Esophagus squamous epithelium (tissue), 5 donors: ENCODE measurements around the gene STOX1. TPM values are rescaled to one million over a fixed set of nuclear protein-coding genes. Genes with fewer than 3 reads are reported as not detected.
"Not testable (repeated sequence)": the region's sequence is repeated elsewhere in the genome, so short reads cannot be mapped to it uniquely, and the experiment has no call there.

Source experiments
- DNase-seq: peaks from one replicate; lab custom pipeline; 2025; lab: John Stamatoyannopoulos, UW
- H3K27ac ChIP-seq, 4 donors: fragments of 200-600 bp; sonication (generic); one replicate each; pipeline ENCODE4 v1.5.1; 2016 to 2019; ENCODE audit warnings: mild to moderate bottlenecking in 1 of 4
- H3K27me3 ChIP-seq, 4 donors: fragments of 200-600 bp; sonication (generic); 1 replicate in 3 of 4; 2 replicates in 1 of 4; pipeline versions ENCODE4 v1.5.1 to v1.6.0; 2017 to 2021; ENCODE audit warnings: antibody characterized with exemption in 1 of 4
- H3K36me3 ChIP-seq, 3 donors: fragments of 200-600 bp; sonication (generic); one replicate each; pipeline ENCODE4 v1.5.1; 2016 to 2019
- H3K4me1 ChIP-seq, 3 donors: fragments of 200-600 bp; sonication (generic); one replicate each; pipeline ENCODE4 v1.5.1; 2017 to 2019
- H3K4me3 ChIP-seq, 4 donors: fragments of 200-600 bp; sonication (generic); 1 replicate in 3 of 4; 2 replicates in 1 of 4; pipeline ENCODE4 v1.5.1; 2016 to 2019; ENCODE audit warnings: mild to moderate bottlenecking in 2 of 4, moderate library complexity in 1 of 4
- H3K9me3 ChIP-seq, 3 donors: fragments of 200-600 bp; sonication (generic); one replicate each; pipeline ENCODE4 v1.5.1; 2016 to 2019
- POLR2A ChIP-seq, 4 donors: fragments of 450-650 bp; IDR thresholded peaks; one replicate each; pipeline ENCODE4 v1.6.1; 2017; ENCODE audit warnings: antibody characterized with exemption in 4 of 4, mild to moderate bottlenecking in 4 of 4, moderate library complexity in 3 of 4
- WGBS, 2 donors: methylation state at CpG; one replicate each; pipeline ENCODE4 v1.1.5; 2018; 5-methylcytosine and 5-hydroxymethylcytosine counted together
- intact Hi-C: fragments of 100-400 bp; cut with DNase I; formaldehyde crosslinking; loops from one replicate; pipeline ENCODE4 v1.15.0; 2022
- total RNA-seq, 4 donors: library from RNA; depleted of rRNA; stranded (reverse); fragments of >200 nt; gene quantifications; one replicate each; pipeline ENCODE4 v1.1.0, GENCODE V29; 2016
- TF ChIP-seq, protein P1 (sequence below), 6 experiments: fragments of 450-650 bp in 4 of 6; fragments of 200-600 bp in 2 of 6; sonication (generic) in 2 of 6; IDR thresholded peaks; one replicate each; pipeline ENCODE4 v1.5.1; 2016 to 2019; ENCODE audit warnings: antibody characterized with exemption in 6 of 6, mild to moderate bottlenecking in 4 of 6, moderate library complexity in 4 of 6
- donor health status: DM: yes; HTN: yes; CAD: no.

STOX1 gene
- total RNA-seq, 4 donors from 2014 or later, result 0.19 to 2.1 (median 1.5) TPM

DNA sequence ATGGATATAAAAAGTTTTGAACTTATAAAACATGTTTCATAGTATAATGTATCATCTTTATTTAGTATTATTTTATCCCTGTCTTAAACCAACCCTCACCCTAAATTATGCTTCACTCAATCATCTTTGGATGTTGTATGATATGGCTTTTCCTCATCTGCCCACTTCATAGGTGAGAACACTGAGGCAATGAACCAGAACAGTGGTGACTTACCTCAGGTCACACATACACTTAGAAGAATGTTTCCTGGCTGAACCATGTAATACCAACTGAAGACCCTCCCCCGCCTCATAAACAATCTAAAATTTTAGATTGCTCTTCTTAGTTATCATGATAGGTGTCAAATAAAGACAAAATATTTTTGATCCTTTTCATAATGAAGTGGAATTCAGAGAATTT is 22.6 kb upstream of the STOX1 start:
- intact Hi-C loops, result no loop called here
- Histone ChIP-seq H3K27me3 (no peaks in the 10 kb centered on the region), H3K4me1 (no peaks in the 10 kb centered on the region), H3K9me3 (no peaks in the 10 kb centered on the region), H3K27ac (no peak overlapping the region), H3K4me3 (no peak overlapping the region), H3K36me3 (no peaks in the 10 kb centered on the region)
- DNase-seq, result no peak
- TF ChIP-seq POLR2A (IDR thresholded peaks at IDR 0.05), result no peak
- TF ChIP-seq, protein P1, sequence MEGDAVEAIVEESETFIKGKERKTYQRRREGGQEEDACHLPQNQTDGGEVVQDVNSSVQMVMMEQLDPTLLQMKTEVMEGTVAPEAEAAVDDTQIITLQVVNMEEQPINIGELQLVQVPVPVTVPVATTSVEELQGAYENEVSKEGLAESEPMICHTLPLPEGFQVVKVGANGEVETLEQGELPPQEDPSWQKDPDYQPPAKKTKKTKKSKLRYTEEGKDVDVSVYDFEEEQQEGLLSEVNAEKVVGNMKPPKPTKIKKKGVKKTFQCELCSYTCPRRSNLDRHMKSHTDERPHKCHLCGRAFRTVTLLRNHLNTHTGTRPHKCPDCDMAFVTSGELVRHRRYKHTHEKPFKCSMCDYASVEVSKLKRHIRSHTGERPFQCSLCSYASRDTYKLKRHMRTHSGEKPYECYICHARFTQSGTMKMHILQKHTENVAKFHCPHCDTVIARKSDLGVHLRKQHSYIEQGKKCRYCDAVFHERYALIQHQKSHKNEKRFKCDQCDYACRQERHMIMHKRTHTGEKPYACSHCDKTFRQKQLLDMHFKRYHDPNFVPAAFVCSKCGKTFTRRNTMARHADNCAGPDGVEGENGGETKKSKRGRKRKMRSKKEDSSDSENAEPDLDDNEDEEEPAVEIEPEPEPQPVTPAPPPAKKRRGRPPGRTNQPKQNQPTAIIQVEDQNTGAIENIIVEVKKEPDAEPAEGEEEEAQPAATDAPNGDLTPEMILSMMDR (IDR thresholded peaks at IDR 0.05), result no peak
- 90 to 100% methylated on average over 1 of the region's 1 CpG for WGBS, 2 donors

DNA sequence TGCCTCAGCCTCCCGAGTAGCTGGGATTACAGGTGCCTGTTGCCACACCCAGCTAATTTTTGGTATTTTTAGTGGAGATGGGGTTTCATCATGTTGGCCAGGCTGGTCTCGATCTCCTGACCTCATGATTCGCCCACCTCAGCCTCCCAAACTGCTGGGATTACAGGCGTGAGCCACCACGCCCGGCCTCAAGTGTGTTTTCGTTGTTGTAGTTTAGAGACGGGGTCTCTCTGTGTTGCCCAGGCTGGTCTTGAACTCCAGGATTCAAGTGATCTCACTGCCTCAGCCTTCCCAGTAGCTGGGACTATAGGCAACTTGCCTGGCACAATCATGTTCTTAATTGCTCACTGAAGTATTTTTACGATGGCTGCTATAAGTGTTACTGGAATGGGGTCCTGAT is 16.5 kb upstream of the STOX1 start:
- intact Hi-C loops, H3K4me1 ChIP-seq, H3K27me3 ChIP-seq, H3K36me3 ChIP-seq, H3K9me3 ChIP-seq, H3K4me3 ChIP-seq, DNase-seq, H3K27ac ChIP-seq: not testable (repeated sequence)
- 89 to 93% methylated on average over 9 of the region's 9 CpGs for WGBS, 2 donors

DNA sequence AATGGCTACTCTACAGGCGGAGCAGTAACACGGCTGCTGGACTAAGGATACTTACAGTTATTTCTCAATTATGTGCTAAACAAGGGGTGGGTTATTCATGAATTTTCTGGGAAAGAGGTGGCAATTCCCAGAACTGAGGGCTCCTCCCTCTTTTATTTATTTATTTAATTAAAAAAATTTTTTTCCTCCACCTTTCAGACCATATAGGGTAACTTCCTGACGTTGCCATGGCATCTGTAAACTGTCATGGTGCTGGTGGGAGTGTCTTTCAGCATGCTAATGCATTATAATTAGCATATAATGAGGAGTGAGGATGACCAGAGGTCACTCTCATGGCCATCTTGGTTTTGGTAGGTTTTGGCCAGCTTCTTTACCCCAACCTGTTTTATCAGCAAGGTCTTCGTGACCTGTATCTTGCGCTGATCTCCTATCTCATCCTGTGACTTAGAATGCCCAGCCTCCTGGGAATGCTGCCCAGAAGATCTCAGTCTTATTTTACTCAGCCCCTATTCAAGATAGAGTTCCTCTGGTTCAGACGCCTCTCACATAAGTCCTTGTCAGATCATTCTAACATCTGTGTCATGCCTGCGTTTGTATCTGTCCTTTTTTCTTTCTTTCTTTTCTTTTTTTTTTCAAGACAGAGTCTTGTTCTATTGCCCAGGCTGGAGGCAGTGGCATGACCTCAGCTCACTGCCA is 15.9 kb upstream of the STOX1 start:
- intact Hi-C loops, result no loop called here
- Histone ChIP-seq H3K4me3 (no peak overlapping the region), H3K27me3 (no peaks in the 10 kb centered on the region), H3K27ac (no peak overlapping the region), H3K9me3 (no peaks in the 10 kb centered on the region), H3K36me3 (no peaks in the 10 kb centered on the region), H3K4me1 (no peaks in the 10 kb centered on the region)
- TF ChIP-seq, protein P1 (IDR thresholded peaks at IDR 0.05), result no peak
- no peak for TF ChIP-seq POLR2A (IDR thresholded peaks at IDR 0.05)
- WGBS, 2 donors, result 80 to 86% methylated on average over 7 of the region's 7 CpGs
- no peak for DNase-seq

DNA sequence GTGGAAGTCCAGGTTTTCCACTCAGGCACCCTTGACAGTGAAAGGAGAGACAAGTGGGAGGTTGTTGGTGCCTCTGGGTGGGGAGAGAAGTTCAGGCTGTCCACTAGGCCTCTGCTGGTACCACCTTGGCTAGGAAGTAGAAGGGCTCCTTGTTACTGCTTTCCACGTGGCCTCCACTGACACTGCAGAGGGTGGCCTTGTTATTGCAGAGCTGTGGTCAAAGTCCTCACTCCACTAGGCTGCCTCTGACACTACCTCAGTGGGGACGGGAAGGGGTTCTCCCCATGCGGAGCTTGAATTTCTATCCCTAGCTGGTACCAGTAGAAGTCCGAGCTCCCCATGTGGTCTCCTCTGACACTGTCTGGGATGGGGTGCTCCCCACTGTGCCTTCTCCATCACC is 14.9 kb upstream of the STOX1 start:
- H3K27me3 ChIP-seq, result no peaks in the 10 kb centered on the region
- no peaks in the 10 kb centered on the region for H3K36me3 ChIP-seq
- H3K9me3 ChIP-seq, result no peaks in the 10 kb centered on the region
- H3K4me1 ChIP-seq, result no peaks in the 10 kb centered on the region
- intact Hi-C loops, result no loop called here
- WGBS, 2 donors, result 67 to 87% methylated on average over 2 to 3 of the region's 4 CpGs
- no peak overlapping the region for H3K27ac ChIP-seq
- no peak for DNase-seq
- TF ChIP-seq POLR2A (IDR thresholded peaks at IDR 0.05), result no peak
- TF ChIP-seq, protein P1 (IDR thresholded peaks at IDR 0.05), result no peak
- no peak overlapping the region for H3K4me3 ChIP-seq

DNA sequence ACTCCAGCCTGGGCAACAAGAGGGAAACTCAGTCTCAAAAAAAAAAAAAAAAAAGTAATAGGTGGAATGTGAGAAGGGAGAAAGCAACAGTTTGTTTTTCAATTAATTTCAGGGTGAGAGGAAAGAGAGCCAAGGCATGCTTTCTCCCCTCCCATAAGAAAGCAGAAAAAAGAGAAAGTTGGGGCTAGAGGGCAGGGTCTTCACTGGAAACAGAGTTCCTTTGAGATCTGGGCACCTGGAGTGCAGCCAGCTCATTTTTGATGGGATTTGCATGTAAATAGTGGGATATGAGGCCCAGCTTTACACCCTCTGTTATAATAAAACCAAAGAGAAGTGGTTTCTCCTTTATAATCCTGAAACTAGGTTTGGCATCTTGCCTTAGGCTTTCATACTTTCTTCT is 13.8 kb upstream of the STOX1 start:
- no peak overlapping the region for H3K27ac ChIP-seq
- no peak overlapping the region for H3K4me3 ChIP-seq
- no peak for TF ChIP-seq POLR2A (IDR thresholded peaks at IDR 0.05)
- TF ChIP-seq, protein P1 (IDR thresholded peaks at IDR 0.05), result no peak
- no peaks in the 10 kb centered on the region for H3K9me3 ChIP-seq
- no peaks in the 10 kb centered on the region for H3K36me3 ChIP-seq
- no peaks in the 10 kb centered on the region for H3K4me1 ChIP-seq
- intact Hi-C loops, result no loop called here
- no peaks in the 10 kb centered on the region for H3K27me3 ChIP-seq
- no peak for DNase-seq
